IPS DF 4.7 (cell line): Measurements from ENCODE around the gene PIK3R1.

Experiments
- DNase-seq: peaks from one replicate; pipeline ENCODE4 v3.0.0-alpha.2; 2013; ENCODE audit warnings: low spot score; ENCODE audit errors: extremely low read depth

The PIK3R1 gene

GRCh38 chr5:68269820-68270219, 54.3 kb downstream of the PIK3R1 start:
- DNase-seq, result no peak

GRCh38 chr5:68270399-68270975, 54.9 kb downstream of the PIK3R1 start:
- no peak for DNase-seq

GRCh38 chr5:68271124-68271523, 55.6 kb downstream of the PIK3R1 start:
- DNase-seq, result no peak

DNA sequence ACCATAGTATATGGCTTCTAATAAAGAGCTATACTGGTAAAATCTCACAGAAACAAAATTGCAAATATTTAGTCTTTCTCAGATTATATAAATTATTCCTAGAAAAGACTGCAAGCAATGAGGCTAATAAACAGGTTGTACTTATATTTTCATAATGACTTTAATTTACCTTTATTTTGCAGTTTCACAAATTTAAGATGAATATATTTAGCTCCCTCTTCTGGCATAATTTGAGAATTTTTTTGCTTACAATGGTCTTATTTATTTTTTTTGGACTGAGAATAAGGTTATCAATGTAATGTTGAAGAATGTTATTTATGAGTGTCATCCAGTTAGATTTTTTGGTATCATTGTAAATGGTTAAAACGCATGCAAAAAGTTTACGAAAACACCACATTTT, 56.7 kb downstream of the PIK3R1 start:
- no peak for DNase-seq

- DNase-seq, result no peak
These were observed 58.3 kb downstream of the PIK3R1 start for GRCh38 chr5:68273717-68274409.

- DNase-seq, result no peak
These were observed 59.5 kb downstream of the PIK3R1 start for GRCh38 chr5:68274847-68275651.

- no peak for DNase-seq
These were observed 61.2 kb downstream of the PIK3R1 start for GRCh38 chr5:68276740-68277139.

DNA sequence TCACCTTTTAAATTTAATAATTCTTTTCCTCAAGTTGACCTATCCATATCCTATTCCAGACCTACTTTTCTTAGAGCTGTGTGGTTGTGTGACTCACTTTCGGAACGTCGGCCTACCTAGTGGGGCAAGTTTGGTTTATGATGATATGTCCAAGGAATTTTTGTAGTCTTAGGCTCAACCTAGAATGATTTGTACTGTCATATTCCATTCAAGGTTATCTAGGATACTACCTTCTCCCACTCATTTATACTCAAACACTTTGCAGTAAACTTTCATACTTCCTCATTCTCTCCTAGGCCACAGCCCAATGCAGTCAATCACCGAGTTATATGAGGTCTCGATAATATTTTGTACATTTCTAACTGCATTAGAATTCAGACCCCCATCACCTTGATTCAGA, 61.9 kb downstream of the PIK3R1 start:
- no peak for DNase-seq

DNA sequence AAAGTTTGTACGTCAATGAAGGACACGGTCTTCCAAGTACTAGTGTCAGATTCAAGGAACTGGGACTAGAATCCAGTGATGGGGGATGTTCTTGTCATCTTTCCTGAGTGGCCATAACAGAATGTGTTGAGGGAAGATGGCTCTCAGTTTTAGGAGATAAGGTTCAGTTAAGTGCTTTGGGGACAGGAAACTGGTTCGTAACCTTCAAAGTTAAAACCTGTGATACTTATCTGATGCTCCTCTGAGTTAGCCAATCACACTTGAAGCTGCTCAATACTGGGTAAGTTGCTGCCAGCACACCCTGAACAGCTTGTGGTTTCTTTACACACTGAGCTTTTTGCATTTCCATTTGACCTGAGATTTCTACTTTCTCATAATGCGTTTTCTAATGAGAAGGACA, 64.4 kb downstream of the PIK3R1 start:
- DNase-seq, result no peak

- no peak for DNase-seq
These were observed 66.4 kb downstream of the PIK3R1 start for GRCh38 chr5:68282001-68282400.

GRCh38 chr5:68283766-68284165, 68.2 kb downstream of the PIK3R1 start:
- no peak for DNase-seq

GRCh38 chr5:68285075-68285840, 69.7 kb downstream of the PIK3R1 start:
- DNase-seq, result no peak

DNA sequence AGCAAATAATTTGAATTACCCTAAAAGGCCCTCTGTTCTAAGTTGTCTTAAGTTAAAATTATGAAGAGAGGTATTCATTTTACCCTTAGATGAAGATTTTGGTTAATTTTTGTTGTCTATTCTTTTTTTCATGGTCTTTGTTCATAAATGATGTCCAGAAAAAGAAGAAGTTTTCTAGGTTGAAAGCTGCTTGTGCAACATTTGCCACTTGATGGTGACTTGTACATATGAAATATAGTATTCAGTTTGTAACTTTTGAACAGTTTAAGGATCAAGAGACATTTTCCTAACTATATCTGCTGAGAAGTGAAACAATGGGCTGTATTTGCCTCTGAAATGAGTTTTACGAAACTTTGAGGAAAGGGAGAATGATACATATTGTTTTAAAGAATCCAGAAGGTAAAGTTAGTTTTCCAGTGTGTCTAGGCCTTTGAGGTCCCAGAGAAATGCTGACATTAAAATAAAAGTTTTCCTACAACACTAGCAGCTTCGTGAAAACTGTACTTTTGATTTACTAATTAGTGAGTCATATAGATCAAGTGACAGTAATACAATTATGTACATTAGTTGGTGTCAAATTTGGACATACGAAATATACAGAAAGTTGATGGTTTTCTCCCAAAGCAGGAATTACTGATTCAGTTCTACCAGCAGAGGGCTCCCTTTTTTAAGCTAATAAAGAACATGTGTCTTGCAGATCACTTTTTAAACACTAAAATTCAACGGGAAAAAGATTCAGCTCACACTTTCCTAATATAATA, 70.5 kb downstream of the PIK3R1 start:
- no peak for DNase-seq

DNA sequence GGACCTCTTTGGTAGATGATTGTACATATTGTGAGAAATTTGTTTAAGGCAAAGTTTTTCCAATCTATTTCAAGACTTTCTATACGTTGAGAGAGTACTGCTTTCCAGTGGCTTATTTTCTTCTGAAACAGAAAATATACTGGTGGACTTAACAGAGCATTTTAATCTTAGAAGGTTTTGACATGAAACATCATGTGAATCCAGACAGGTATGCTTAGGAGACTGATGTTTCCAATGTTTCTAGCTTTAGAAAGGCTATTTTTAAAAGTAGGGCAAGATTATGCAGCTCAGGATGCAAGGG, 71.0 kb downstream of the PIK3R1 start:
- no peak for DNase-seq

GRCh38 chr5:68287631-68287975, 72.0 kb downstream of the PIK3R1 start:
- DNase-seq, result no peak

DNA sequence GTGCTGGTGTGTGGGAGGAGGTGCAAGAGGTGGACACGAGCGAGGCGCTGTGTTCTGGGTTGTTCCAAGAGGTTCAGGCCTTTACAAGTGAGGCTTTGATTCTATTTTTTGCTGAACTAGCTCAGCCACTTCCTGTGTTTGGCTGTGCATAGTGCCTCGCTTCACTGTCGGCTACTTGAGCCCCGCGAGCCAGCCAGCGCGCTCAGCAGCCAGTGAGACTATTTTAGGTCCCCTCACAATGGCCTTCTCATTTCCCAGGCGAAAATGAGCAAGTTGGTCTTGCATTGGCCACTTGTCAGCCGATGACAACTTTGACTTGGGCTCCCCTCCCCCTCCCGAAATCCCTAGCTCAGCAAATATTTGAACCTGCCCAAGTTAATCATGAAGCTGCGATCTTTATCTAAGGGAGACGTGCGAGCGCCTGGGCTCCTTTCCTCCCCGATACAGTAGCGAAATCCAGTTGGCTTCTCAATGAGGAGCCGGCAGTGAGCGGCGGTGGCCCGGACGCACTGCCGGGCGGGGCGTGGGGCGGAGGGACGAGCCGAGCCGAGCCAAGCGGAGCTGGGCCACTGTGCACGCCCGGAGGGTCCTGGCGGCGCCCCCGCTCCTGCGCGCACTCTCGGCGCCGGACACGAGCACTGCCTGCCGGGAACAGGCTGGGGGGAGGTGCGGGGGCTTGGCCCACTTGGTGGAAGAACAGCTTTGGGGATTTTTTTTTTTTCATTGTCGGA, 72.6 kb downstream of the PIK3R1 start:
- DNase-seq, result no peak

DNA sequence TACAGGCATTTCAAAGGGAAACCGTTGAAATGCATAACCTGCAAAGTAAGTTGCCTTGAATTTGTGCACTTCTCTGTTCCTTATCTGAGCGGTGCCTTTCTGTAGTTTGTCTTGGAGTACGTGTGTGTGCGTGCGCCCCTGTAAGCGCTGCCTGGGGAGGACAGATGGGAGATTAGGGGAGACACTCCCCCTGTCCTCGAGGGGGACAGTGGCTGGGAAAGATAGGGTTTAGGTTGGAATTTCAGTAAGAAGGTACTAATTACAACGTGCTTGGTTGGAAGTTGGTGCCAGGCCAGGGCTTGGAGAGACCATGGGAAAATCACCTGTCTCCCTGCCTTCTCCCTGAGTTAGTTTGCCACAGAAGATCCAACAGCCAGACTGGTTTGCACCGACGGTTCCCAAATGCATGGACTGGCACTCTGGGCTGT, 73.2 kb downstream of the PIK3R1 start:
- DNase-seq, result no peak

DNA sequence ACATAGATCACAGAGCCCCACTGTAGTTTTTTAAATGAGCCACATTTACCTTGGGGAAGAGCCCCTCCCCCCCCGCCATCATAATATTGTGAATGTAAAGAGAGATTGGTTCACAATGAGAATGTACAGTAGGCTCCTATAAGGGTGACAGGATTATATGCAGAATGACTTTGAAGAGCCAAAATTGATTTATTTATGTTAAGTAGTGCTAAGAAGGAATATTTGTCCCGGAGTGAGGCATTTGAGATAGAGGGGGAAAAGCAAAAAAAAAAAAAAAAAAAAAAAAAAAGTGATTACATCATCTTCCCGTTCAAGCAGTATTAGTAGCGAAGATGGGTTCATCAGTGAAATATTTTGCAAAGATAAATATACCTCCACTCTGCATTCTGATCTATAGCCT, 73.9 kb downstream of the PIK3R1 start:
- no peak for DNase-seq

DNA sequence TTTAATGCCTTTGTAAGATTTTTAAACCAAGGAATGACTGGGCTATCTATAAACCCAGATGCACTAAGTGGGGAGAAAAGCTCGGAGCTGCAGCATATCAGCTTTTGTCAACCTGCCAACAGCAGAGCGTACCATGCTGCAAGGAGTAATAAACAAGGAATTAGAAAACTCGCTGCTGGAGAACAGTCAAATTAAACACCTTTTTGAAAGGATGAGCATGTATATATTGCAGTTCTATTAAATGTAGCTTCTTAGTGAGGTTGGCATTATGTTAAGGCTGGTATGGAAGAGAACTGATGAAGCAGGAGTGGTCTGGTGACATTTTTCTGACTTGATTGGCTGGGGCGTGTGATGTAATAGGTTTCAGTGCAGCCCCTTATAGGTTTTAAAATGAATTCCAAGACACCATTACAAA, 74.7 kb downstream of the PIK3R1 start:
- DNase-seq, result no peak

DNA sequence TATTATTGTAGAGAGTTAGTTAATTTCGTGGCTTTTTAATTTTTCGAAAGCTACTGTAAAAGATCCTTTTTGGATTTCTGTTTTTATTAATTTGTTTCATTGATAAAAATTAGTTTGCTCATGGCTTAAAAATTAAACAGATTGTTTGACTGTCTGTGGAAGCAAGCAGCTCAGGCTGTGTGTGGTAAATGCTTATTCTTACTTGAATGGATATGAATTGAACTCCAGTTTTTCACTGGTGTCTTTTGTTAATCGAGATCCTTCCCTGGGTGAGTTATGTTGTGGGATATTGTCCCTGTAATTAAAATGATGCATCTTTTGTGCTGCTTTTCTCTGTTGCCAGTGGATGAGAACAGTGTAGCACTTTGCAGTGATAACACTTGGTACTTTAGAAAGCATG, 75.3 kb downstream of the PIK3R1 start:
- no peak for DNase-seq

DNA sequence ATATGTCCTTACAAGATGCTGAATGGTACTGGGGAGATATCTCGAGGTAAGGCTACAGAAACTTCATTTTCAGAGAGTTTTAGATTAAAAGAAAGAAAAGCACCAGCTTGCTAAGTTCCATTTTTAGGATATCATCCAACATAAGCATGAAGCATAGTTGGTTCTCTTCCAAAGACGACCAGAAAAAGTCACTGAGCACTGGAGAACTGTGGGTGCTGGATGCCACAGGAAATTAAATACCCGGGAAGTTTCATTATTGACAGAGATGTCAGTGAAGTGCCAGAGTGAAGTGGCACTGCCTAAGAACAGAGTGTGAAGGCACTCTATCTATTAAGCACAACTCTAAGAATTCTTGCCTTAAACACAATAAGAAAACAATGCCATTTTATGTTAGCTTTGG, 76.8 kb downstream of the PIK3R1 start:
- DNase-seq, result no peak
